BLaER1 (cell line): ENCODE data around the gene KNCN.

Experiments used
- H3K27ac ChIP-seq: shearing (Covaris generic); formaldehyde crosslinking; 2 replicates; pipeline ENCODE4 v1.8.1; 2022
- H3K27me3 ChIP-seq: shearing (Covaris generic); formaldehyde crosslinking; 2 replicates; pipeline ENCODE4 v1.8.1; 2022
- H3K36me3 ChIP-seq: shearing (Covaris generic); formaldehyde crosslinking; 2 replicates; pipeline ENCODE4 v1.8.1; 2022
- H3K4me1 ChIP-seq: shearing (Covaris generic); formaldehyde crosslinking; 2 replicates; pipeline ENCODE4 v1.8.1; 2022
- H3K4me2 ChIP-seq: shearing (Covaris generic); formaldehyde crosslinking; 2 replicates; pipeline ENCODE4 v1.8.1; 2022
- H3K4me3 ChIP-seq: shearing (Covaris generic); formaldehyde crosslinking; 2 replicates; pipeline ENCODE4 v1.8.1; 2022
- H3K9ac ChIP-seq: shearing (Covaris generic); formaldehyde crosslinking; 2 replicates; pipeline ENCODE4 v1.8.1; 2022
- H3K9me3 ChIP-seq: shearing (Covaris generic); formaldehyde crosslinking; 2 replicates; pipeline ENCODE4 v1.8.1; 2022
- H4K20me1 ChIP-seq: shearing (Covaris generic); formaldehyde crosslinking; 2 replicates; pipeline ENCODE4 v1.8.1; 2022
- Cebpa-rat ChIP-seq: shearing (Covaris generic); IDR thresholded peaks from 2 replicates; pipeline ENCODE4 v1.8.1; 2022

The KNCN gene

GRCh38 chr1:46546210-46546609 lies 5.2 kb downstream of the KNCN start:
- no peak overlapping the region for H3K4me3 ChIP-seq
- no peak for TF ChIP-seq Cebpa-rat
- no peaks in the 10 kb centered on the region for H4K20me1 ChIP-seq
- H3K36me3 ChIP-seq = no peaks in the 10 kb centered on the region
- no peak overlapping the region for H3K27ac ChIP-seq
- H3K4me1 ChIP-seq = peaks cover 9% of the 10 kb centered on the region
- no peak overlapping the region for H3K9ac ChIP-seq
- 0 out of 2 replicates have a peak, but pooled peaks cover 3% of the 10 kb centered on the region for H3K27me3 ChIP-seq
- H3K4me2 ChIP-seq = no peak overlapping the region
- H3K9me3 ChIP-seq = no peaks in the 10 kb centered on the region

DNA sequence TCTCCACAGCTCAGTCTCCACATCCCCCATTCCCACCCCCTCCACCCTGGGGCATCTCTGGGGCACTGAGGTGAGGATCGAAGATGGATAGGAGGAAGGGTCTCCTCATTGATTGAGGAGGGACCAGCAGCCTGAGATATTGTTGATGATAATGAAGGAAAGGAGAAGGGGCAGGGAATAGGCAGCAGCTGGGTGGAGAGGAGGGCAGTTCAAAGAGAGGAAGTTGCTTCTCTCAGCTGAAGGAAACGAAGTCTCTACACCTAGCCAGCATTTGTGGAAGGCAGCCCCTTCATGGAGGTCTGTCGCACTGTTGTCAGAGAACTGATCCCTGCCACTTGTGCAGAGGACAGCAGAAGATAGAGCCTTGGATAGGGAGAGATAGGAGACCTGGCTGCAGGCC lies 5.7 kb downstream of the KNCN start:
- 0 out of 2 replicates have a peak, but pooled peaks cover 3% of the 10 kb centered on the region for H3K27me3 ChIP-seq

DNA sequence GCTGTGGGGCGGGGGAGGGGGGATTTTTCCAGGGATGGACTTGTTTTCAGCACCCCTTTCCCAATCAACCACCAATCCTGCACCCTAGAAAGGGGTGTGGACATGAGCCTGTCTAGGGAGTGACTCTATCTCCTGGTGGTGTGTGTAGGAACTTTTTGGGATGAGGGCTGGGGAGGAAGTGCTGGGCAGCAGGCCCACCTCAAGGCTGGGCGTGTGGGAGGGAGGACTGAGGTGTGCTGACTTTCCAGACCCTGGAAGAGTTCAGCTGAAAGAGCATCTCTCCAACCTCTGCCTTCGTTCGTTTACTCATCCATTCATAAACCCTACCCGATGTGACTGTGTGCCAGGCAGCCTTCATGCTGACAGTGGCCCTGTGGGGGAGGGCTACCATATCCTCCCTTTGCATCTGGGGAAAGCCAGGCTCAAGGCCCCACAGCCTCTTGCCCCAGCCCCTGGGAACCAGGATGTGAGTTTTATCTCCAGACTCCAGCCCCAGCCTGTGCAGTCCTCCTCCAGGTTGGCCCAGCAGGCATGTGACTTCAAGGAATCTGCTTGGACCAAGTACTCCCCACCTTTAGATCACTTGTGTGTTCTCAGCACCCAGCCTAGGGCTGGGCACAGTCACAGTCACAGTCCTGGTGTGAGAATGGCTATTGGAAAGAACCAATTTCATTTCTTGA lies 6.7 kb downstream of the KNCN start:
- no peak overlapping the region for H3K27ac ChIP-seq
- 0 out of 2 replicates have a peak, but pooled peaks cover 3% of the 10 kb centered on the region for H3K27me3 ChIP-seq
- no peaks in the 10 kb centered on the region for H4K20me1 ChIP-seq
- no peak for TF ChIP-seq Cebpa-rat
- H3K4me3 ChIP-seq = no peak overlapping the region
- H3K9me3 ChIP-seq = no peaks in the 10 kb centered on the region
- no peak overlapping the region for H3K9ac ChIP-seq
- no peaks in the 10 kb centered on the region for H3K36me3 ChIP-seq
- no peak overlapping the region for H3K4me2 ChIP-seq
- H3K4me1 ChIP-seq = peaks cover 7% of the 10 kb centered on the region

More for the DNA sequence above, 5.7 kb downstream of the KNCN start:
- H3K9ac ChIP-seq = no peak overlapping the region
- no peak overlapping the region for H3K27ac ChIP-seq
- H3K4me1 ChIP-seq = peaks cover 9% of the 10 kb centered on the region
- H3K9me3 ChIP-seq = no peaks in the 10 kb centered on the region
- no peaks in the 10 kb centered on the region for H3K36me3 ChIP-seq
- no peak for TF ChIP-seq Cebpa-rat
- no peak overlapping the region for H3K4me3 ChIP-seq
- no peak overlapping the region for H3K4me2 ChIP-seq
- H4K20me1 ChIP-seq = no peaks in the 10 kb centered on the region

- 0 out of 2 replicates have a peak, but pooled peaks cover 3% of the 10 kb centered on the region for H3K27me3 ChIP-seq
- H3K4me2 ChIP-seq = no peak overlapping the region
- no peak overlapping the region for H3K4me3 ChIP-seq
- no peaks in the 10 kb centered on the region for H3K9me3 ChIP-seq
- H3K27ac ChIP-seq = no peak overlapping the region
- no peak overlapping the region for H3K9ac ChIP-seq
- H3K36me3 ChIP-seq = no peaks in the 10 kb centered on the region
- no peaks in the 10 kb centered on the region for H3K4me1 ChIP-seq
- no peak for TF ChIP-seq Cebpa-rat
- no peaks in the 10 kb centered on the region for H4K20me1 ChIP-seq
Measured at GRCh38 chr1:46543761-46544560, 7.5 kb downstream of the KNCN start.

- H3K4me2 ChIP-seq = no peak overlapping the region
- H3K4me1 ChIP-seq = no peaks in the 10 kb centered on the region
- 0 out of 2 replicates have a peak, but pooled peaks cover 3% of the 10 kb centered on the region for H3K27me3 ChIP-seq
- no peaks in the 10 kb centered on the region for H4K20me1 ChIP-seq
- no peak overlapping the region for H3K27ac ChIP-seq
- no peak for TF ChIP-seq Cebpa-rat
- no peak overlapping the region for H3K9ac ChIP-seq
- no peaks in the 10 kb centered on the region for H3K9me3 ChIP-seq
- no peak overlapping the region for H3K4me3 ChIP-seq
- H3K36me3 ChIP-seq = no peaks in the 10 kb centered on the region
Measured at GRCh38 chr1:46543382-46543760, 8.1 kb downstream of the KNCN start.

GRCh38 chr1:46539972-46540371 lies 11.5 kb downstream of the KNCN start:
- no peaks in the 10 kb centered on the region for H3K36me3 ChIP-seq
- peaks cover 10% of the 10 kb centered on the region for H3K27me3 ChIP-seq
- H3K4me2 ChIP-seq = no peak overlapping the region

DNA sequence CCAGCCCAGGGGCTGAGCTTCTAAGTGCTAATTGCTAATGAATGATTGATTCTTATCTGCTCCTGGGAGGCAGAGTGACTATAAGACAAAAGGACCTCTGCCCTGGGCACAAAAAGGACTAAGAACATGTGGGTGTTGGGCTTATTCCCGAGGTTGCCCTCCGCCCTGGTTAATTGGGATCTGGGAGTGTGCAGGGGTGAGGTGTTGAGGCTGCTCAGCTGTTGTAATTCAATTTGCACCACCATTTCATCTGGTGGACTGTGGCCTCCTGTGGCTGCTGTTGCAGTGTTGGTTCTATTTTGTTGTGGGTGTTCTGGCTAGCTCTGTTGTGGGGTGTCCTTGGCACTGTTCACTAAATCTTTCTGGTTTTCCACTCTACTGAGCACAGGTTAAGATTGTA lies 13.3 kb downstream of the KNCN start:
- TF ChIP-seq Cebpa-rat = no peak
- no peak overlapping the region for H3K9ac ChIP-seq
- H3K27me3 ChIP-seq = peaks cover 26% of the 10 kb centered on the region
- peaks cover 12% of the 10 kb centered on the region for H3K9me3 ChIP-seq
- H3K4me1 ChIP-seq = peaks cover 5% of the 10 kb centered on the region; the same call in 1 of the 2 replicates
- H3K36me3 ChIP-seq = no peaks in the 10 kb centered on the region
- no peak overlapping the region for H3K4me2 ChIP-seq
- H3K27ac ChIP-seq = no peak overlapping the region
- H4K20me1 ChIP-seq = no peaks in the 10 kb centered on the region
- H3K4me3 ChIP-seq = no peak overlapping the region

More at GRCh38 chr1:46539972-46540371, 11.5 kb downstream of the KNCN start:
- Histone ChIP-seq H3K27ac (no peak overlapping the region), H4K20me1 (no peaks in the 10 kb centered on the region), H3K9me3 (peaks cover 12% of the 10 kb centered on the region), H3K9ac (no peak overlapping the region), H3K4me3 (no peak overlapping the region), H3K4me1 (no peaks in the 10 kb centered on the region)
- TF ChIP-seq Cebpa-rat = no peak

DNA sequence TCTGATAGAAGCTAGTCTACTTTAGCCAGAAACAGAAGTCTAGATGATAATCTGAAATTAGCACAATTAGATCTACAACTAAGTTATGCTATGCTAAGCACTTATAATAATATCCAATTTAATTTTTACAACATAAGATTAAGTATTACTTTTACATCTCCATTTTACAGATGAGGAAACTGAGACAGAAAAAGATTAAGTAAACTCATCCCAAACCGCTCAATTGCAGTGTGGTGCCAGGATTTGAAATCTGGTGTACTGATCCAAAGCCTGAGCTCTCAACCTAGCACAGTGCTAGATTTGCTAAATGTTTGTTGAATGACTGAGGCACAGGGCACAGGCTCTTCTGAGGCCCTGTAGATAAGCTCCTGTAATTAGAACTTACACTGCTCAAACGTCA lies 13.8 kb downstream of the KNCN start:
- H3K27me3 ChIP-seq = peaks cover 31% of the 10 kb centered on the region

DNA sequence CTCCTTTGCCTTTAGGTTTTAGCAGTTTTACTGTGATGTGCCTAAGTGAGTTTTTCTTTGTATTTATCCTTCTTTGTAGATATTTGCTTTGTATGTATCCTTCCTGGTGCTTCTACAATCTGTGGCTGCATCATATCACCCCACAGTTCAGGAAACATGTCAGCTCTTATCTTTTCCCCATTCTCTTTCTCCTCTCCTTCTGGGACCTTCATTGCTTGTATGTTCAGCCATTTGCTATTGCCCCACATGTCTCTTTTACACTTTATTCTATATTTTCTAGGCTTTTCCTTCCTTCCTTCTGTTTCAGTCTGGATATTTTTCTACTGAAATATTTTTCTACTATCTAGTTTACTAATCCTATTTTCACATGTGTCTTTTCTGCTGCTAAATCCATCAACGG lies 14.9 kb downstream of the KNCN start:
- peaks cover 11% of the 10 kb centered on the region; the same call in 1 of the 2 replicates for H4K20me1 ChIP-seq
- no peak for TF ChIP-seq Cebpa-rat
- no peak overlapping the region for H3K9ac ChIP-seq
- H3K27ac ChIP-seq = no peak overlapping the region
- no peak overlapping the region for H3K4me3 ChIP-seq
- H3K4me2 ChIP-seq = no peak overlapping the region
- H3K4me1 ChIP-seq = peaks cover 6% of the 10 kb centered on the region; the same call in 1 of the 2 replicates
- H3K27me3 ChIP-seq = peaks cover 42% of the 10 kb centered on the region
- no peaks in the 10 kb centered on the region for H3K36me3 ChIP-seq
- H3K9me3 ChIP-seq = peaks cover 12% of the 10 kb centered on the region

More for the DNA sequence above, 13.8 kb downstream of the KNCN start:
- Histone ChIP-seq H4K20me1 (peaks cover under 1% of the 10 kb centered on the region; the same call in 1 of the 2 replicates), H3K4me3 (no peak overlapping the region), H3K27ac (no peak overlapping the region), H3K4me1 (peaks cover 6% of the 10 kb centered on the region; the same call in 1 of the 2 replicates), H3K36me3 (no peaks in the 10 kb centered on the region), H3K4me2 (no peak overlapping the region), H3K9me3 (peaks cover 12% of the 10 kb centered on the region), H3K9ac (no peak overlapping the region)
- TF ChIP-seq Cebpa-rat = no peak

DNA sequence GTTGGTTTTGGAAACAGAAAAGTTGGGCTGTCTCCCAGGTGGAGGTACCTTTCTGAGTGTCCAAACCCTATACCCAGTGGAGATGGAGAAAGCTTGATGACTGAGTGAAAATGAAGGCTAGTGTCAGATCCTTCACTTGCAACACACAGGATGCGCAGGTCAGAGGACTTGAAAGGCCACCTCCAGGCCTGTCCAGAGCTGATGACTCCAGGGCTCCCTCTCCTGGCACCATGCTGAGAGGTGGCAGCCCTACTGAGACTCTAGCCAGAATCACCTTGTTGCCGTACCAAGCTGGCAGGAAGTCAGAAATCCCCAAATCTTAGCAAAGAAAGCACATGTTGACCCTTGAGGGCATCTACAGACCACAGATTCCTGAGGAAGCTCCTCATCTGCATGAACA lies 16.4 kb downstream of the KNCN start:
- peaks cover 11% of the 10 kb centered on the region; the same call in 1 of the 2 replicates for H4K20me1 ChIP-seq
- H3K4me2 ChIP-seq = no peak overlapping the region
- peaks cover 6% of the 10 kb centered on the region; the same call in 1 of the 2 replicates for H3K4me1 ChIP-seq
- H3K9me3 ChIP-seq = peaks cover 12% of the 10 kb centered on the region
- H3K27ac ChIP-seq = no peak overlapping the region
- TF ChIP-seq Cebpa-rat = no peak
- peaks cover 56% of the 10 kb centered on the region for H3K27me3 ChIP-seq
- H3K36me3 ChIP-seq = no peaks in the 10 kb centered on the region
- no peak overlapping the region for H3K9ac ChIP-seq
- H3K4me3 ChIP-seq = no peak overlapping the region
